Stimulated activated naive CD4-positive, alpha-beta T cell treated with Interleukin-2 at 50 U/mL for 16 hours (primary cell): ENCODE data around the gene TCF25.
"Not testable (repeated sequence)": the region's sequence is repeated elsewhere in the genome, so short reads cannot be mapped to it uniquely, and the experiment has no call there.

ENCODE experiments used
- DNase-seq: peaks from one replicate; lab custom pipeline; 2025; lab: John Stamatoyannopoulos, UW

TCF25 gene

GRCh38 chr16:89904606-89905510, 31.5 kb downstream of the TCF25 start:
- no peak for DNase-seq

GRCh38 chr16:89905511-89906139, 32.2 kb downstream of the TCF25 start:
- DNase-seq = no peak

- no peak for DNase-seq
Measured at GRCh38 chr16:89906140-89907025, 33.0 kb downstream of the TCF25 start.

GRCh38 chr16:89907055-89907814, 33.8 kb downstream of the TCF25 start:
- DNase-seq = no peak

GRCh38 chr16:89908236-89908635, 34.8 kb downstream of the TCF25 start:
- DNase-seq = no peak

GRCh38 chr16:89909777-89910716, 36.7 kb downstream of the TCF25 start:
- DNase-seq = peak; percentile 62

GRCh38 chr16:89910717-89911354, 37.4 kb downstream of the TCF25 start:
- no peak for DNase-seq

- no peak for DNase-seq
Measured at GRCh38 chr16:89911375-89911774, 38.0 kb downstream of the TCF25 start.

GRCh38 chr16:89912143-89912542, 38.8 kb downstream of the TCF25 start:
- no peak for DNase-seq

GRCh38 chr16:89912627-89913026, 39.2 kb downstream of the TCF25 start:
- no peak for DNase-seq

GRCh38 chr16:89913408-89914387, 40.3 kb downstream of the TCF25 start:
- DNase-seq = no peak

- DNase-seq = not testable (repeated sequence)
Measured at GRCh38 chr16:89914642-89915285, 41.4 kb downstream of the TCF25 start.

GRCh38 chr16:89915303-89916232, 42.2 kb downstream of the TCF25 start:
- no peak for DNase-seq

- peak; percentile 69 for DNase-seq
Measured at GRCh38 chr16:89917773-89918452, 44.5 kb downstream of the TCF25 start.

- DNase-seq = no peak
Measured at GRCh38 chr16:89918453-89919347, 45.3 kb downstream of the TCF25 start, which contains the start of gene MC1R. MC1R (plus strand) TSS chr16:89918862; CDS start chr16:89919259, 397 bp downstream.
